ENCODE data around the gene BPIFB6. TPM values are rescaled to one million over a fixed set of nuclear protein-coding genes. Genes with fewer than 3 reads are reported as not detected.

BPIFB6 gene, protein sequence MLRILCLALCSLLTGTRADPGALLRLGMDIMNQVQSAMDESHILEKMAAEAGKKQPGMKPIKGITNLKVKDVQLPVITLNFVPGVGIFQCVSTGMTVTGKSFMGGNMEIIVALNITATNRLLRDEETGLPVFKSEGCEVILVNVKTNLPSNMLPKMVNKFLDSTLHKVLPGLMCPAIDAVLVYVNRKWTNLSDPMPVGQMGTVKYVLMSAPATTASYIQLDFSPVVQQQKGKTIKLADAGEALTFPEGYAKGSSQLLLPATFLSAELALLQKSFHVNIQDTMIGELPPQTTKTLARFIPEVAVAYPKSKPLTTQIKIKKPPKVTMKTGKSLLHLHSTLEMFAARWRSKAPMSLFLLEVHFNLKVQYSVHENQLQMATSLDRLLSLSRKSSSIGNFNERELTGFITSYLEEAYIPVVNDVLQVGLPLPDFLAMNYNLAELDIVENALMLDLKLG
- polyA plus RNA-seq: not detected

DNA sequence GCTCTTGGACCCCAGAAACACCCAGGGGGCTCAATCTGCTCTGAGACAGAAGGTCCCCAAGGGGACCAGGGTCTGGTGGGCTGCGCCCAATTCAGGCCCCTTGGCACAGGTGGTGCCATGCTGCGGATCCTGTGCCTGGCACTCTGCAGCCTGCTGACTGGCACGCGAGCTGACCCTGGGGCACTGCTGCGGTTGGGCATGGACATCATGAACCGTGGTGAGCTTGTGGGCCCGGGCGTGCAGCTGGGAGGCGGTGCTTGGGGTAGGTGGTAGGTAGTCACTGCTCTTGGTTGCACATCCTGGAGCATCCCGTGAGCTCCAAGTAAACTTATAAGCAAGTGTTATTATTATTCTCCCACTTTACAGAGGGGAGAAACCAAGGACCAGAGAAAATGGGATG lies at the start of gene BPIFB6:
BPIFB6 (plus strand) TSS at position 118 of the 400 bp plus-strand sequence; CDS start at position 118, 0 bp downstream.
- H3K27ac ChIP-seq (ENCODE audit: low read depth, low read length): no peak within 1 kb of the TSS
- WGBS, 3 donors: 83 to 92% (median 90%) methylated on average over 10 of the region's 10 CpGs

DNA sequence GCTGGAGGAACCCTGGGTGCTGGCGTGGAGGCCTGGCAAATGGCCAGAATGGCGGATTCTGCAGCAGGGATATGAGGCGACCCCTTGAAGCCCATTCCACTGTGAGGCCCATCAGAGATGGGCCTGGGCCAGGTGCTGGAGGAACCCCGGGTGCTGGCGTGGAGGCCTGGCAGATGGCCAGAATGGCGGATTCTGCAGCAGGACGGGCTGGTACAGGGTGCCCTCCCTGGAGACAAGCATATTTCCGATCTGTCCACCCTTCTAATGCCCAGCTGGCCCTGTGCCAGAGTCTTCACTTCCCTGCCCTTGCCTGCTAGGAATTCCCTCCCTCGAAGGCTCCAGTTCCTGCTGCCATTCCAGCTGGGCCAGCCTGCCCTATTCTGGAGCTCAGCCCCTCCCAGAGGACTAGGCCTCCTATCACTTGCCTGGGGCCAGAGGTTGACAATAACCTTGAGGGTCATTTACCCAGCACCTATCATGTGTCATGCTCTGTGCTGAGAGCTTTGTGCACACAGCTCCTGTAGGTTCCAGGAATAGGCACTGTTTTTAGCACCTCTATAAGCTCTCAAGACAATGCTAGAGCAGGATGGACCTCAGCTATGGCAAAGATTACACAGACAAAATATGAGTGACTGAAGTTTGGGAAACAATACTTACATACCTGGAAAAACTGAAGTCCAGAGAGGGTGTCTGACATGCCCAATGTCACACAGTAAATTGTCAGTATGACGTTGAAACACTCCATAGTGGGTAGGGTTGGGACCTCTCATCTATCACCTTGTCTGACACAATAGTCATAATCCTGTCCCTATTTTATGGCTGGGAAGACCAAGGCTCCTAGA lies 48.6 kb upstream of the BPIFB6 start:
- 53 to 64% (median 63%) methylated on average over 10 of the region's 10 CpGs for whole genome bisulfite sequencing, 3 donors
- no peak overlapping the region for H3K27ac ChIP-seq (ENCODE audit: low read depth, low read length)

DNA sequence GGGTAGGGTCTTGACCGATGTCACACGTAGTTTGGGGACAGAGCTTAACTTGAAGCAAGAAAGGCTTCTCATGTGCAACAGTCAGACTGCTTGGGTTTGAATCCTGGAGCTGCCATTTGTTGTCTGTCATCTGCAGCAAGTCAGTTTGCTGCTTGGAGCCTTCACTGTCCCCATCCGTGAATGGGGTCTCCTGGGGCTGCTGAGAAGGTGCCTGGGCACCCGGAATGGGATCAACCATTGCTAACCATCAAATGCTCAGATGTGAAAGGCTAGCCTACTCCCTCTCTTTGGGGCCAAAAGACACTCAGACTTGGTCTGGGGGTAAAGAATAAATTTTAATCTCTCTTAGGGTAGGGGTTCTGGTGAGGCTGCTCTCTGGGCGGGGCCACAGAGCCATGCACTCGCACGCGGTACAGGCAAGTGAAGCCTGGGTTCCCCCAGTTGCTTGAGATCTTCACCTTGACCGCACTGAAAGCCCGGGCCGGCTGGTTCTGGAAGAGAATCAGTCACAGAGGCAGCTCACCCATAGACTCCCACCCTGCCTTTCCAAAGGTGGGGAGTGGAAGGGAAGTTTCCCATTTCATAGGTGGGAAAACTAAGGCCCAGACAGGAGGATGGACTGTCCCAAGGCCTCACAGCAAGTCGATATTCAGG lies 47.9 kb upstream of the BPIFB6 start:
- 81 to 87% (median 85%) methylated on average over 12 of the region's 12 CpGs for WGBS, 3 donors
- no peak overlapping the region for H3K27ac ChIP-seq (ENCODE audit: low read depth, low read length)

DNA sequence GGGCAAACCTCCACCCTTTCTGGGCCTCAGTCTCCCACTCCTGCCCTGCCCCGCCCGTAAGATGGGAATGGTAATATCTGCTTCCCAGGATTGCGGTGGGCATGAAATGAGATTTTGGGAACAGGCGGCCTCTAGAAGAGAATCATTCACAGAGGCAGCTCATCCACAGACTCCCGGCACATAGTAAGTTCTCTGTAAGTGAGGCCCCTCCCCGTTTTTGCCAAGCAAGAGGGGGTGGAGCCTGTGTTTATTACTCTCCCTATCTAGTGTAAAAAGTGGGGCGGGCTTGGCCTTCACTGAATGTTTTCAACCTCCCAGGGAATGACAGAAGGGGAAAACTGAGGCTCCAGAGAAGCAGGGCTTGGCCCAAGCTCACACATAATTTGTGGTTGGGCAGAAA lies 47.3 kb upstream of the BPIFB6 start:
- no peak overlapping the region for H3K27ac ChIP-seq (ENCODE audit: low read depth, low read length)
- 63 to 76% (median 72%) methylated on average over 7 of the region's 7 CpGs for WGBS, 3 donors

DNA sequence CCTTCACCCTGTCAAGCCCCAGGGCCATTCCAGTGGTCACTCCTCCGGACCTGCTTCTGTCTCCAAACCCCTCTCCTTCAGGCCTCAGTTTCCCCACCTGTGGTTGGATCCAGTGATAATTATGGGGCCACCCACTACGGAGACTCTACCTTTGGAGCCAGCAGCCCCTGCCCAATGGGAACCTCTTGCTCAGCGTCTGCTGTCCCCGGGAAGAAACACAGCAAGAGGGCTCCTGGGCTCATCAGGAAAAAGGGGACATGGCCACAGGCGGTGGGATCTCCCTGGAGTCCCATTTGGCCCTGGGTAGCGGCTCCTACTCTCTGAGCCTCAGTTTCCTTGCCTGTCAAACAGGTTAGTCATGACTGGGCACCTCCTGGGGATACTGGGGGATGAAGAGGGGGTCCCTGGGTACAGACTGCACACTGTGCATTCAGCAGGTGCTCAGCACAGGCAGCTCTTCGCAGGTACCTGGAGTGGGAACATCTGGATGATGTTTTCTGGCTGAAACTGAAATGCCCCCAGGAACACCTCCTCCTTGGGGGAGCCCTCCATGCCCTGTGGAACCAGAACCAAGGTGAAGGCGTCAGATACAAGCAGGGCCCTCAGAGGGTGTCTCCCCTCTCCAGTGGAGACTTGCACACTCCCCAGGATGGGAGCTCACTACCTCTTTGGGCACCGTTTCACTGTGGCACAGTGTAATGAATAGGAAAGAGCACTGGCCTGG lies 46.7 kb upstream of the BPIFB6 start:
- WGBS, 3 donors: 76 to 89% (median 86%) methylated on average over 9 of the region's 9 CpGs
- no peak overlapping the region for H3K27ac ChIP-seq (ENCODE audit: low read depth, low read length)

DNA sequence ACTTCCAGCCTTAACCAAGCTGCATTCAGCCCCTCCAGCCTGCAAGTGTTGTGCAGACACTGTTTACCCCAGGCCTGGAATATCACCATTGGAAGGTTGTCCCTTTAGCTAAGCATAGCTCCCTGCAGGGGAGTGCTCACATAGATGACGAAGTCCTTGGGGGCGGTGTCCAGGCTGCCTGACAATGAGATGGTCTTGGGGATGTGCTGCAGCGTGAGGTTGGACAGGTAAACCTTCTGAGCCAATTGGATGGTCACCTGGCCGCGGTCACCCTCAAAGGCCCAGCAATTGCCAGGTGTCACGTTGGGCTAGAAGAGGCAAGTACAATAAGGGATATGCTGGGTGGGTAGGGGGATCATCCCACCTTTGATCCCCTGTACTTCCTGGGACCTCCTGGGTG lies 45.9 kb upstream of the BPIFB6 start:
- H3K27ac ChIP-seq (ENCODE audit: low read depth, low read length): no peak overlapping the region
- 77 to 92% (median 87%) methylated on average over 6 of the region's 6 CpGs for WGBS, 3 donors

DNA sequence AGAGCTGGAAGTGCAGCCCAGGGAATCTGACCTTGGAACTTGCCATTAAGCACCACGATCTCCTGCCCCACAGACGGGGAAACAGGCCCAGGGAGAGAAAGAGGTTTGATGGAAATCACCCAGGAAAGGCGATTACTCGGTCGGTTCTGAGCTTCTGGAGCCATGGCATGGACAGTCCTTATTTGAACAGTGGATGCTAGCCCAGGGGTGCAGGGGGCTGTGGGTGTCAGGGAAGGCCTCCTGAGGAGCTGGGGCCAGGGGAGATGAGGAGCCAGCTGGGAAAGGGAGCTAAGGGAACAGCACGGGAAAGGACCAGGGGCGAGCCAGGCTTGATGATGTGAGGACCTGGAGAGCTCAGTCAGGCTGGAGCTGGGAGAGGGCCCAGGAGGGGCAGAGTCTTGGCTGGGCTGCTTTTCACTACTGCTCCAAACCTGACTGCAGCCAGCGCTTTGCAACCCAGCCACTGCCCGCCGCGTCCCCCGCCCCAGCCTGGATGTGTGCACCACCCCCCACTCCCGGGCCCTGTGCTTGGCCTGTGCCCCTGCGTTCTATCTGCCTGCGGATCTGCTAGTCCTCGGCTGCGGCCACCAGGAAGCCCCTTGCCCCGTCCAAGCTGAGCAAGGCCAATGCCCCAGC lies 45.0 kb upstream of the BPIFB6 start:
- no peak overlapping the region for H3K27ac ChIP-seq (ENCODE audit: low read depth, low read length)
- 70 to 80% (median 74%) methylated on average over 14 to 18 of the region's 18 CpGs for WGBS, 3 donors

DNA sequence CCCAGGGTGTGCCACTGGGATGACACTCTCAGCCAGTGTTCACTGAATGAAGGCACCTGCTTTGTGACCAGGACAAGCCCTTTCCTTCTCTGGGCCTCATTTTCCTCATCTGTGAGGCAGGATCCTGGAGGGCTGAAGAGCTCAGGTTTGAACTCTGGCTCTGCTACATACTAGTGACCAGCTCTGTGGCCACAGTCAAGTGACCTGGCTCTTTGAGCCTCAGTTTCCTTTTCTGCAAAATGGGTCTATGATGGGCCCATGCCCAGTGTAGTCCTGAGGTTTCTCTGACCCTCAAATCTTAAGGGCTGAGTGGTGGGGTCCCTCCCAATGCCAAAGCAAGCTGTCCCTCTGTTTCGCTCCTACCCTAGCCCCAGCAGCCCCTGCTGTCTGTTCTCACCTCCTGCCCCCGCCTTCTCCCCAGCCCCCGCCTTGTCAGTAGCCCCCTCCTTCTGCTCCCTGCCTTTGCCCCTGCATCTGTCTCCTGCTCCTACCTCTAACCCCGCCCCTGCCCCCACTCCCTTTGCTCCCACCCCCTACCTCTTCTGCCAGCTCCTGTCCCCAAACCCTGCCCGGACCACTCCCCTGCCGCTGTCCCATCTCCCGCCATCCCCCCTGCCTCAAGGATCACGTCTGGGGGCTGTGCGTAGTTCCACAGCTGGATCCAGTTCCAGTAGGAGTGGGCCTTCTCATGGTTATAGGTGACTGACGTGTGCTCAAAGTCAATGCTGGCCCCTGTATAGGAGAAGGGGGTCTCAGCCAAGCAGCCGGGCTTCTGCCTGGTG lies 44.2 kb upstream of the BPIFB6 start:
- no peak overlapping the region for H3K27ac ChIP-seq (ENCODE audit: low read depth, low read length)
- 79 to 86% (median 83%) methylated on average over 11 of the region's 11 CpGs for WGBS, 3 donors

DNA sequence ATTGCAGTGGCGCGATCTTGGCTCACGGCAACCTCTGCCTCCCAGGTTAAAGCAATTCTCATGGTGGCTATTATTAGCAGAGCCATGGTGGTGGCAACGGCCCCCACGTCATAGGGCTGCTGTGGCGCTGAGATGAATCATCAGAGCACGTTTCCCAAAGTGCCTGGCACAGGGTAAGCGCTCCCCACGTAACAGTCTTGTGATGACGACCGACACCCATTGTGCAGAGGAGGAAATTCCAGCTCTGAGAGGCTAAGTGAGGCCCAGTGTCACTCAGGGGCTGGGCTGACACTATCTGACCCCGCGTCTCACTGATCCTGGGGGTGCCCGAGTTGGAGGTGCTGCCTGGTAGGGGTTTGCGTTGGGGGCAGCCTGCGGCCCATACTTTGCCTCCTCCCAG lies 43.4 kb upstream of the BPIFB6 start:
- no peak overlapping the region for H3K27ac ChIP-seq (ENCODE audit: low read depth, low read length)
- WGBS, 3 donors: 80 to 85% (median 83%) methylated on average over 16 of the region's 16 CpGs

DNA sequence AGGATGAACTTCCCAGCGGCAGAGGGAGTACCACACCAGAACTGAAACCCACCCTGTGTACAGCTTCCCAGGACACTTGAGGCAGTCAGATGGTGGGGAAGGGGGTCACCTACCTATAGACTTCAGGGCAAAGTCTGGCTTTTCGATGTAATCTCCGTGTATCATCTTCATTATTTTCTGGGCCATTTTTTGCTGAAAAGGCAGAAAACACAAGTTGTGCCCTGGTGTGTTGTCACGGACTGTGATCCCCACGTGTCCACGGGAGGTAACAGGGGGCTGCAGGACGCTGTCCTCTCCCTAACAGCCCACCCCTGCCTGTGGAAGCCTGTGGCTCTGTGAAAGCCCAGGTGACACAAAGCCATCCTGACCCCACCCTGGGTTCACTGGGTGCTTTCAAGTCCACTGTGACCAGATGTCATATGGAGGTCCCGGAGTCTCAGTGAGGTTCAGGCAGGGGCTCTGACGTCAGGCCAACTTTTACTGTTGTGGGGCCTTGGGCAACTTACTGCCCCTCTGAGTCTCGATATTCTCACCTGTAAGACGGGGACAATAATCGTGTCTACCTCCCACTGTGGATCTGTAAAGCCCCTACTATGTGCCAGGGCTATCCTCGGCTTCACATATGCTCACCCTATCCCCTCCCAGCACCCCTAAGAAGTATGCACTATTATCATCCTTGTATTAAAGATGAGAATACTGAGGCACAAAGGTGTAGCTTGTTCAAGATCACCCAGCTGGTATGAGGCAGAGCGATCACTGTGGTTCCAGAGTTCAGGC lies 41.8 kb upstream of the BPIFB6 start:
- no peak overlapping the region for H3K27ac ChIP-seq (ENCODE audit: low read depth, low read length)
- WGBS, 3 donors: 81 to 90% (median 85%) methylated on average over 14 of the region's 14 CpGs

DNA sequence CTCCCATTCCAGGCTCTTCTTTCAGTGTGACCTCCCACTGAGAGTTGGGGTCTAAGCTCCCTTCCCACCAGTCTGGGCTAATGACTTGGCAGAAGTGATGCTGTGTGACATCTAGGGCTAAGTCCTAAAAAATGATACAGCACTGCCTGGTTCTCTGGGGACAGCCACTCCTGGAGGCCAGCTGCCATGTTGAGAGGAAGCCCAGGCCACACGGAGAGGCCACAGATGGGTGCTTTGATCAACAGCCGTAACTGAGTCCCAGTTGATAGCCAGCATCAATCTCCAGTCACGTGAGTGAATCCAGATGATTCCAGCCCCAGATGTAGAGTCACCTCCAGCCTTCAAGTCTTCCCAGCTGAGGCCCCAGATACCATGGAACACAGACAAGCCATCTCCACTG lies 41.0 kb upstream of the BPIFB6 start:
- WGBS, 3 donors: 65 to 83% (median 73%) methylated on average over 3 of the region's 3 CpGs
- no peak overlapping the region for H3K27ac ChIP-seq (ENCODE audit: low read depth, low read length)

DNA sequence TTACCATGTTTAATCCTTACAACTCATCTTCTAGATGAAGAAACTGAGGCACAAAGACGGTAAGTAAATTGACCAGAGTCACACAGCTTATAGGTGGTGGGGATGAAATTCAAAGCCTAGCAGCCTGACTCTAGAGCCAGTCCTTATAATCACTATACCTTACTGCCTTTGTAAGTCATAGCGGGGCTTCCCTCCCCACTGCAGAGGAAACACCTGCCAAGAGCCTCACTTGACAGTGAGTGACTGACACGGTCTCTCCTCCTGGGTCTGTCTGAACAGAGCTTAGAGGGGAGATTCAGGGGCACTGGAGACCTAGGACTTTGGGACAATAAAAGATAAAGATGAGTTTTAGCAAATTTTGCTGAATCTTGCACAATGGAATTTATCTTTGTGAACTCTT lies 40.1 kb upstream of the BPIFB6 start:
- no peak overlapping the region for H3K27ac ChIP-seq (ENCODE audit: low read depth, low read length)
- 42 to 51% (median 49%) methylated on average over 3 of the region's 3 CpGs for WGBS, 3 donors

DNA sequence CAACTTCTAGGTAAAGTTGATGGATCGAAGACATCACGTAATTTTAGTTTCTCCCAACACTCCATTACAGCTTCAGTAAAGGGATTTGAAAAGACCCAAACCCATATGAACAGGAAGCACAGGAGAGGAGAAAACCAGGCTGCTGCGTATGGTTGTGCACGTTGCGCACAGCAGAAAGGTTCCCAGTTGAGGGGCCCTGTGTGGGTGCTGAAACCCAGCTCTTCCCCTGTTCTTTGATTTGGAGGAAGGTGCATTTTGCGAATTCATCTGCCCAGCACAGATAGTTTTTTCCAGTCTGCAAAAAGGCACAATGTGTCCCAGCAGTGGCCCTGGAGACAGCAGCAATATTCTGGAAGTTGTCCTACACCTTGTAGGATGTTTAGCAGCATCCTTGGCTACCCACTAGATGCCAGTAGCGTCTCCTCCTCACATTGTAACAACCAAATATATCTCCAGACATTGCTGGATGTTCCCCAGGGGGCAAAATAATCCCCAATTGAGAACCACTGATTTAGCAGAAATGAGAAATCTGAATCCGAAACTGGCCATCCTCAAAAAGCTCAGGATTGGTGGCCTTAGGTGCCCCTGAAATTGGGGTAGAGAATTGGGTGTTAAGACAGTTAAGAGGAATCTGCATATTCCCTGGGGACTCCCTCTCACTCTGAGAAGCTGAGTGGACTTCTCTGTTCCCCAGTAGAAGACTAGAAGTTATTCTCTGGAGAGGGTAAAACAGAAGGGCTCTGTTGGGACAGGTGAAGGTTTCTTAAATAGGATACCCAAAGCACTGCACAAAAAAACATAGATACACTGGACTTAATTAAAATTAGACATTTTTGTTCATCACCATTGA lies 39.4 kb upstream of the BPIFB6 start:
- WGBS, 3 donors: 76 to 84% (median 78%) methylated on average over 8 of the region's 8 CpGs
- no peak overlapping the region for H3K27ac ChIP-seq (ENCODE audit: low read depth, low read length)

DNA sequence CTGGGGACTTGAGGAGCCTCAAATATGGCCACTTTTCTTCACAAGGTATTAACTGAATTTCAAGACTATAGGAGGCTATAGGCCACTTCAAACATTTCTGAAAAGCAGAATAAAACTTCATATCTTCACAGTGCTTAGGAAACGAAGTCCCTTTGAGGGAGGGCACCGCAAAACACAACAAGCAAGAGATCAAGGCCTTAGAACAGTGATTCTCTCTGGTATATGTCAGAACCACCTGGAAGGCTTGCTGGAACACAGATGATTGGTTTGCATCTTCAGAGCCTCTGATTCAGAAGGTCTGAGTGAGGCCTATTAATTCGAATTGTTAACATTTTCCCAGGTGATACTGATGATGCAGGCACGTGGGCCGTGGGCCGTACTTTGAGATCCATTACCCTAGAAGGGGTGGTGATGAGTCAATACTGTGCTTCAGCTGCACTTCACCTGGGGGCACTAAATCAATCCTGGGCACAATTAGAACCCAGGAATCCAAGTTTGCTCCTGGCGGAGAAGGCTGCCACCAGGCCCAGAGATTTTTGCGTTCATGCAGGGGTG lies 37.9 kb upstream of the BPIFB6 start:
- 69 to 82% (median 78%) methylated on average over 8 of the region's 8 CpGs for WGBS, 3 donors

DNA sequence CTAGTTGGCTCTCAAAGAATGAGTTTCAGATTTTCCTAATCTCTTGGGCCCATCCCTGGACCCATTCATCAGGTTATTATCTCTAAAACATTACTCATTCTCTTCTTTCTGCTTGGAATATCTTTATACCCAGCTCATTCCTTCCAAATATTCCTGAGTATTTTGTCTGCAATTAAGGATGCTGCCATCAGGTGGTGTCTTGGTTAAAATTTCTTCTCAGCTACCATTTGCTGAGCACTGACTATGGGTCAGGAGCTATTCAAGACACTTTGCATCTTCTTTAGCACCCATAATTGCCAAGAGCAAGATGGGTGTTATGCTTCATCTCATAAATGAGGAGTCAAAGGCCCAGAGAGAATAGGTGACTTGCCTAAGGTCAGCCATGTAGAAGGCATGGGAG lies 35.6 kb upstream of the BPIFB6 start:
- no peak overlapping the region for H3K27ac ChIP-seq (ENCODE audit: low read depth, low read length)

More for the DNA sequence above, 37.9 kb upstream of the BPIFB6 start:
- no peak overlapping the region for H3K27ac ChIP-seq (ENCODE audit: low read depth, low read length)
